ENCODE results near the gene ZNF597.

Gene ZNF597, protein sequence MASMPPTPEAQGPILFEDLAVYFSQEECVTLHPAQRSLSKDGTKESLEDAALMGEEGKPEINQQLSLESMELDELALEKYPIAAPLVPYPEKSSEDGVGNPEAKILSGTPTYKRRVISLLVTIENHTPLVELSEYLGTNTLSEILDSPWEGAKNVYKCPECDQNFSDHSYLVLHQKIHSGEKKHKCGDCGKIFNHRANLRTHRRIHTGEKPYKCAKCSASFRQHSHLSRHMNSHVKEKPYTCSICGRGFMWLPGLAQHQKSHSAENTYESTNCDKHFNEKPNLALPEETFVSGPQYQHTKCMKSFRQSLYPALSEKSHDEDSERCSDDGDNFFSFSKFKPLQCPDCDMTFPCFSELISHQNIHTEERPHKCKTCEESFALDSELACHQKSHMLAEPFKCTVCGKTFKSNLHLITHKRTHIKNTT

GRCh38 chr16:3443108-3444031 is at the start of gene ZNF597, which contains the start of gene NAA60:
TSS of gene ZNF597 (minus strand) at chr16:3443504. CDS start at chr16:3443153, 351 bp downstream.
TSS of gene NAA60 (plus strand) at chr16:3443680. CDS start at chr16:3476228, 32,548 bp downstream.
- peak; percentile 93 for DNase-seq (ENCODE audit: low read depth)

- no peak for DNase-seq (ENCODE audit: low read depth)
Measured at GRCh38 chr16:3492356-3492755, 49.1 kb upstream of the ZNF597 start.

DNA sequence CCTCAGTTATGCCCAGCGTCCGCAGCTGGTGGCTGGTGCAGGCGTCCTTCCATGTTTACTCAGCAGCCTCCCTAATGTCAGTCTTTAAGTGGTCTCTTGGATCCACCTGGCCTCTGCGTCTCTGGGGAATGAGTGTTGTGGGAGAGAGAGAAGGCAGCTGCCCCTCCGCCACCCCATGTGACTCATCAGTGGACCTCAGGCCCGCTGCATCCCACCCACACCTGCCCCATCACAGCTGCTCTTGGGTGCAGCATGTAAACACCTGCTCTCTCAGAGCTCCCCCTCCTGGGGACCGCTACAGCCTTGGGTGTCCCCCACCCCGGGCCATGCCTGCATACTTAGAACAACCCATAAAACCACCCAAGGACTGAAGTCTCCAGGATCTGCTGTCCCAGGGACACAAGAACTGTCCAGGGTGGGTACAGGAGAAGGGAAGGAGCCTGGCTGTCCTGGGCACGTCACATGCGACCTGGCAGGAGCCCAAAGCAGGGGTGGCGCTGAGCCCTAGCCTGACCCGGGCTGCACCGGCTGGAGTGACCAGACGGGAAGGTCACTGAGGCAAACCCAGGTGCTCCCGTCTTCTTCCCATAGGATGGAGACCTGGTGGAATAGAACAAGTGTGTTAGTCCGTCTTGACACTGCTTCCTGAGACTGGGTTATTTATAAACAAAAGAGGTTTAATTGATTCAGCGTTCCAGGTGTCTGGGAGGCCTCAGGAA is 47.8 kb upstream of the ZNF597 start:
- DNase-seq (ENCODE audit: low read depth): no peak

- DNase-seq (ENCODE audit: low read depth): no peak
Measured at GRCh38 chr16:3488801-3489200, 45.5 kb upstream of the ZNF597 start.

GRCh38 chr16:3487521-3488410 is 44.5 kb upstream of the ZNF597 start:
- no peak for DNase-seq (ENCODE audit: low read depth)

GRCh38 chr16:3486506-3487215 is 43.4 kb upstream of the ZNF597 start:
- no peak for DNase-seq (ENCODE audit: low read depth)

- no peak for DNase-seq (ENCODE audit: low read depth)
Measured at GRCh38 chr16:3485821-3486505, 42.7 kb upstream of the ZNF597 start.

DNA sequence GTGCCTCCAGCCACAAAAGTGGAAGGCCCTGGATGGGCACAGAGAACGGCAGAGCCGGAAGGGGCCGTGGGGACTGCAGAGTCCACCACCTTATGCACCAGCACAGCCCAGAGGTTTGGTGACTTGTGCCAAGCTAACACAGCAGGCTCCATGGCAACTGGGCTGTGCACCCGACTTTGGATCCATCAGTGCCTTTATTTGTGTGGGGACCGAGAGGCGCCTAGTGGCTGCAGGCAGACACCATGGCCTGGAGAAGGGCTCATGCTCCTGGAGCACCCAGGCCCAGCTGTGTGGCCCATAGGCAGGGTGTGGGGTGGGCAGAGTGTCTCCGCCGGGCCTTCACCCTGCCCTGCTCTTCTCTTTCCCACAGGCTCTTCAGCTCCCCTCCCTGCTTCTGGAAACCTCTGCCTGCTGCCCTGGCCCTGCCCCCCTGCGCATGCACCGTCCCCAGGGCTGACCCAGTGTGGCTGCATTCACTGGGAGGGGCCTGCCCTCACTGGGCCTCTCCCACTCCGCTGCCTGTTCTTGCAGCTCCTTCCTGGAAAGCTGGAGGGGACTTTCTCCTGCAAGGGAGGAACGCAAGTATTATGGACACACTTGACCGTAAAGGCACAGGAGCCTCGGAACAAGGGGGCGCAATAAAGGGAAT is 41.9 kb upstream of the ZNF597 start:
- DNase-seq (ENCODE audit: low read depth): no peak

DNA sequence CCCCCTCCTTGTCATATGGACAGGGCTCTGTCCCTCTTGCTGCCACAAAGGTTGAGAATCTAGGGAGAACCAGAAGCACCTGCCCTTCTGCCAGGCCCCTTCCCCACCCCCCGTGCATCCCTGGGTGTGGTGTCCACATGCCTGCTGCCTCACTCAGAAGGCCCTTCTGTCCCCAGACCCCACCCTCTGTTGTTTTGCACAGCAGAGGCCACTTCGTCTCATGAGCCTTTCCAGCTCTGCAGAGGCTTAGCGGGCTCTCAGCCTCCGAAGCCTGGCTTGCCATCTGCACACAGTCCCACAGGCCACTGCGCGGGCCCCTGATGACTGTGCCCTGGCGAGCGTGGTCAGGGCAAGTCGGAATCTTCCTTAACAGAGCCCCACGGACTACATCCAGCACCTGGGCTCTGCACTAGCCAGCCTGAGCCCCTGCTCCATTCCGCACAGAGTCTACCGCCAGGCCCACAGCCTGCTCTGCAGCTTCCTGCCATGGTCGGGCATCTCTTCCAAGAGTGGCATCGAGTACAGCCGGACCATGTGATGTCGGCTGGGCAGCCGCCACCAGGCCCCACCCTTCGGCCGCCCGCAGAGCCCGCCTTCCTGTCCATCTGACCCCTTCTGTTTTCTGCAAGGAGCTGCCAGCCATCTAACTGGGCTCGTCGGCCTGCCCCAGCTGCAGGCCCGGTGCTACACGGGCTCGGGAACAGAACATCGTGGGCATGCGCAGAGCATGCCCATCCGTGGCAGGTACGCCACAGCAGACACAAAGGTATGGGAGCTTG is 41.2 kb upstream of the ZNF597 start:
- no peak for DNase-seq (ENCODE audit: low read depth)

GRCh38 chr16:3482659-3483241 is 39.4 kb upstream of the ZNF597 start:
- no peak for DNase-seq (ENCODE audit: low read depth)

DNA sequence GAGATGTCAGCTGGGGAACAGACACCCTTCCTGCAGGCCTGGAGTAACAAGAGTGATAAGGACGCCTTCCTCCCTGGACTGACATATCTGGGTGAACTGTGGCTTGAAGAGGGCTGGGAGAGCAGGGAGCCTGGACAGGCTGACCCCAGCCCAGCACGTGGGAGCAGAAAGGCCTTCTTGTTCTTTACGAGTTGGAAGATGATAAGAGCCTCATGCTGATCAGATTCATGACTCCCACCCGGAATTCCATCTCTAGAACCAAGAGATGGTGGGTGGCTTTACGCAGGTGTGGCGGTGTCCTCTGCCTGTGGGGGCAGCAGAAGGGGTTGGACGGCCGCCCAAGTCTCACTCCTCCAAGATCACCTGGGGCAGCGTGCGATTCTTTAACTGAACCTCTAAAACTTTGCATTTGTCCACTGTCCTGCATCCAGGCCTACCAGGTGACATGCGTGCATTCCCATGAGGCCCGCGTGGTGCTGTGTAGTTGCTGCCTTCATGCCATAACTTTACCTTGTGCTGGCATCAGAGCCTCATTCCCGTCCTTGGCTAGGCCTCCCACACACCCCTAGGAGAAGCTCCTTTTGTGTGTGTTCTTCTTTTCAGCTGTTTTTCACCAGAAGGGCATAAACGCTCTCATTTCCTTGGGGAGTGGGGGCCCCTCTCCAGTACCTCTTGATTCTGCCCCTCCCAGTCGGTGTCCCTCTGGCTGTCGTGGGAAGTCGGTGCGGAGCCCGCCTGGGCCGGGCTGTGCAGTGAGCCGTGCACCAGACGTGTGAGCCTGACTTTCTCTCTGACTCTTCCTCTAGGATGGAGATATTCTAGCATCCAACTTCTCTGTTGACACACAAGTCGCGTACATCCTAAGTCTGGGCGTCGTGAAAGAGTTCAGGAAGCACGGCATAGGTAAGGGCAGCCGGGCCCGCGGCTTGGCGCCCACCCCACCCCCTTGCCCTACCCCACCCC is 38.7 kb upstream of the ZNF597 start:
- DNase-seq (ENCODE audit: low read depth): no peak

- DNase-seq (ENCODE audit: low read depth): no peak
Measured at GRCh38 chr16:3480901-3481695, 37.8 kb upstream of the ZNF597 start.

DNA sequence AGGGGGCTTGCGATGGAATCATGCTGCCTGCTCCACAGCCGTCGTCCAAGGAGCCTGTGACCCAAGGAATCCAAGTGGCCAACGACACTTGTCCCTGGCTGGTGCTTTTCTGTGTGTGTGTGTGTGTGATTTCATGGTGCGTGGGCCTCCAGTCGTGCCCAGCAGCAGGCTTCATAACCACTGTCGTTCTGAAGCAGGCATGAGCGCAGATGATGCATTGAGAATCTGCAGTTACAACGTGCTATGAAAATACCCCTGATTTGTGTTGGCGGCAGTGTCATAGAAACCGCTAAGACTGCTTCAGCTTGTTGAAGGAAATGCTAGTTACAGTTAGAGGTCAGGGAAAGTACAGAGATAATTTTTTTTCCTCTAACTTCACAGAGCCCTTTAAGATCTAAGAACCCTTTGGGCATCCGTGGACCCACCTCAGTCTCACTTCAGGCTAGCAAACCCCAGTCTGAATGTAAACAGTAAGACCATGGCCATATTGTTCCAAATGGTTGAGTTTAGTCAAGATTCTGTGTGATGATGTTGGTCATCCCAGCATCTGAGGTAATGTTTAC is 36.4 kb upstream of the ZNF597 start:
- DNase-seq (ENCODE audit: low read depth): no peak

GRCh38 chr16:3478242-3478925 is 35.1 kb upstream of the ZNF597 start:
- no peak for DNase-seq (ENCODE audit: low read depth)

DNA sequence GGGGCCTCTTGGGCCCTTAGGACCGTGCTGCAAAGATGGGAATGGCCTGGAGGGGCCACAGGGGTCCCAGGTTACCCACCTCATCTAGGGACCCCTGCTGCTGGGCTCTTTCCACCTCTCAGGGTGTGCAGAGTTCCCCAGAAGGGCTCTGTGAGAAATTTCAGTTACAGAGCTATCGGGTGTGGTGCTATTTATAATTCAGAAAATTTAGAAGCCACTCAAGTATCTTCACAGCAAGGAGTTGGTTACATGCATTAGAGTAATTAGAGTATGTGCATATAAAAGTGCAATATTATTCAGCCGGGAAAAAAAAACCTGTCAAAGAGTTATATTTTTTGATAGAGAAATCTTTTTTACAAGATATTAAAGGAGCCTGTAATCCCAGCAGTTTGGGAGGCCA is 33.1 kb upstream of the ZNF597 start:
- no peak for DNase-seq (ENCODE audit: low read depth)

Data from iris pigment epithelial cell (primary cell).